Activated CD8-positive, alpha-beta T cell treated with anti-CD3 and anti-CD28 coated beads for 36 hours (primary cell): Measurements from ENCODE around the gene TAPBP. TPM values are rescaled to one million over a fixed set of nuclear protein-coding genes. Genes with fewer than 3 reads are reported as not detected.
A peak's percentile ranks its signal among the peaks of the same experiment; 100 is the strongest.

Source experiments
- ATAC-seq: fragments of 200-7000 bp; cut with Tn5 transposase; one replicate; pipeline ENCODE4 v1.10.0; 2021; ENCODE audit warnings: mild to moderate bottlenecking, moderate library complexity
- CTCF ChIA-PET: fragments of 350-600 bp; sonication (Branson Sonifier 250); formaldehyde crosslinking; loops from one replicate; lab custom pipeline; 2021; ENCODE audit warnings: antibody characterized with exemption; lab: Charles Lee
- POLR2A ChIA-PET: fragments of 350-600 bp; sonication (Branson Sonifier 250); formaldehyde crosslinking; loops from one replicate; lab custom pipeline; 2021; ENCODE audit warnings: antibody characterized with exemption; lab: Charles Lee
- DNase-seq: peaks from one replicate; pipeline ENCODE4 v3.0.0-alpha.2; 2020
- H3K27ac Mint-ChIP-seq: one replicate; pipeline ENCODE4 v1.8.0; 2021; ENCODE audit warnings: mild to moderate bottlenecking, mixed read lengths
- H3K27me3 Mint-ChIP-seq: one replicate; pipeline ENCODE4 v1.8.0; 2021; ENCODE audit warnings: mixed read lengths
- H3K36me3 Mint-ChIP-seq: one replicate; pipeline ENCODE4 v1.8.0; 2021; ENCODE audit warnings: low read depth, mixed read lengths
- H3K4me1 Mint-ChIP-seq: one replicate; pipeline ENCODE4 v1.8.0; 2021; ENCODE audit warnings: low read depth, mixed read lengths
- H3K4me3 Mint-ChIP-seq: one replicate; pipeline ENCODE4 v1.8.0; 2021; ENCODE audit warnings: mild to moderate bottlenecking, moderate library complexity, mixed read lengths
- H3K9me3 Mint-ChIP-seq: one replicate; pipeline ENCODE4 v1.8.0; 2021; ENCODE audit warnings: mixed read lengths
- CTCF ChIP-seq: fragments of 200-600 bp; IDR thresholded peaks from one replicate; pipeline ENCODE4 v1.8.0; 2022; ENCODE audit warnings: antibody characterized with exemption, mild to moderate bottlenecking
- intact Hi-C: fragments of 100-400 bp; cut with micrococcal nuclease; formaldehyde crosslinking; loops from one replicate; pipeline ENCODE4 v1.10.0; 2022
- microRNA-seq: library from miRNA; unstranded; fragments of <30 nt; microRNA quantifications from one replicate; pipeline ENCODE4 v1.2.0, GENCODE V29; 2022; ENCODE audit warnings: borderline microRNAs expressed, borderline replicate concordance
- total RNA-seq, 2 experiments: library from RNA; stranded (reverse); gene quantifications; one replicate each; pipeline ENCODE4 v1.2.3, GENCODE V29; 2021

TAPBP gene
- total RNA-seq, 2 experiments from 2014 or later, result 179 to 183 TPM

- peak; percentile 28 for DNase-seq
- peak overlapping the region; percentile 92 for H3K4me3 Mint-ChIP-seq
- TF ChIP-seq CTCF, result no peak
- no peak for ATAC-seq
- ChIA-PET POLR2A (interaction anchor here (0.5 to 5.2 kb wide), 19 partner anchors 9 to 445 kb away, joined by 3 to 53 read pairs (median 6); partner anchors contain the start of genes B3GALT4, HSD17B8, RING1 and RPS18), CTCF (interaction anchor here (0.6 to 5.2 kb wide), 20 partner anchors 12 to 266 kb away, joined by 3 to 75 read pairs (median 8); partner anchors contain the start of genes RING1, RPS18, RXRB and SLC39A7)
- no peaks in the 10 kb centered on the region for H3K27me3 Mint-ChIP-seq
- H3K4me1 Mint-ChIP-seq, result peaks cover 34% of the 10 kb centered on the region
- intact Hi-C loops, result loop anchor here (2.0 to 10.0 kb wide), 4 partner anchors 38 to 245 kb away; partner anchors contain the start of gene HLA-DOA
- peak overlapping the region; percentile 95 for H3K27ac Mint-ChIP-seq
- peaks cover 28% of the 10 kb centered on the region for H3K36me3 Mint-ChIP-seq
- H3K9me3 Mint-ChIP-seq, result no peaks in the 10 kb centered on the region
Measured at GRCh38 chr6:33249732-33250630, 63.9 kb downstream of the TAPBP start.

Small RNA genes lying within 50 kb of the gene (microRNA-seq; reads per million reads assigned to microRNA genes)
- gene MIR6834 (not detected), gene MIR6873 (not detected)

Other genes with a start within 250 kb of the TAPBP start
- gene HLA-DPA1, start 240.4 kb downstream of the TAPBP start, total RNA-seq, result 10 to 100 TPM; 27.6 to 27.9 TPM
- 10 to 100 TPM; 12.3 to 14.8 TPM for gene HLA-DPB1, start 238.1 kb downstream of the TAPBP start, total RNA-seq
- gene COL11A2, start 121.6 kb downstream of the TAPBP start, total RNA-seq, result 1 to 10 TPM; 1.3 to 1.4 TPM
- gene RXRB, start 113.4 kb downstream of the TAPBP start, total RNA-seq, result 10 to 100 TPM; 41.2 to 41.9 TPM
- gene SLC39A7, start 113.2 kb downstream of the TAPBP start, total RNA-seq, result 10 to 100 TPM; 43.1 to 43.3 TPM
- gene HSD17B8, start 109.4 kb downstream of the TAPBP start, total RNA-seq, result 10 to 100 TPM; 40.6 to 42.0 TPM
- gene RING1, start 105.6 kb downstream of the TAPBP start, total RNA-seq, result 10 to 100 TPM; 26.8 to 27.5 TPM
- gene VPS52, start 42.2 kb downstream of the TAPBP start, total RNA-seq, result 10 to 100 TPM; 31.2 to 34.3 TPM
- 1,000 to 10,000 TPM; 4,910 to 4,938 TPM for gene RPS18, start 42.0 kb downstream of the TAPBP start, total RNA-seq
- gene B3GALT4, start 37.0 kb downstream of the TAPBP start, total RNA-seq, result 1 to 10 TPM; 3.6 to 4.2 TPM
- 10 to 100 TPM; 64.0 to 72.2 TPM for gene WDR46, start 24.8 kb downstream of the TAPBP start, total RNA-seq
- gene PFDN6, start 24.5 kb downstream of the TAPBP start, total RNA-seq, result 10 to 100 TPM; 78.1 to 92.3 TPM
- gene RGL2, start 15.1 kb downstream of the TAPBP start, total RNA-seq, result 10 to 100 TPM; 24.2 to 24.3 TPM
- 1 to 10 TPM; 7.2 to 7.5 TPM for gene ZBTB22, start 3.7 kb upstream of the TAPBP start, total RNA-seq
- 10 to 100 TPM; 59.8 to 72.4 TPM for gene DAXX, start 8.9 kb upstream of the TAPBP start, total RNA-seq
- 10 to 100 TPM; 93.4 to 96.0 TPM for gene KIFC1, start 77.7 kb upstream of the TAPBP start, total RNA-seq
- gene PHF1, start 96.9 kb upstream of the TAPBP start, total RNA-seq, result 10 to 100 TPM; 31.9 to 32.6 TPM
- 100 to 1,000 TPM; 155 to 160 TPM for gene CUTA, start 104.0 kb upstream of the TAPBP start, total RNA-seq
- 10 to 100 TPM; 57.9 to 67.0 TPM for gene SYNGAP1, start 106.0 kb upstream of the TAPBP start, total RNA-seq
- gene ZBTB9, start 140.5 kb upstream of the TAPBP start, total RNA-seq, result 1 to 10 TPM; 7.8 to 8.7 TPM